Smooth muscle cell (in vitro differentiated cells): ENCODE data around the gene TRAF2. TPM values are rescaled to one million over a fixed set of nuclear protein-coding genes. Genes with fewer than 3 reads are reported as not detected.

ENCODE experiments used
- DNase-seq: peaks from one replicate; lab custom pipeline; 2025; ENCODE audit not compliant: unreplicated experiment; lab: John Stamatoyannopoulos, UW
- H2AFZ ChIP-seq: fragments of 200-600 bp; sonication (generic); 2 replicates; pipeline ENCODE4 v1.6.0; 2016; ENCODE audit warnings: antibody characterized with exemption, low read depth, mild to moderate bottlenecking
- H3F3A ChIP-seq: fragments of 200-600 bp; sonication (generic); 2 replicates; pipeline ENCODE4 v1.6.0; 2017; ENCODE audit warnings: antibody characterized with exemption, low read depth
- H3K27ac ChIP-seq: fragments of 200-600 bp; sonication (generic); 2 replicates; pipeline ENCODE4 v1.5.1; 2016; ENCODE audit warnings: low read depth, mild to moderate bottlenecking
- H3K27me3 ChIP-seq: fragments of 200-600 bp; sonication (generic); 2 replicates; pipeline ENCODE4 v1.6.1; 2016; ENCODE audit warnings: low read depth, mild to moderate bottlenecking
- H3K36me3 ChIP-seq: fragments of 200-600 bp; sonication (generic); 2 replicates; pipeline ENCODE4 v1.5.1; 2016; ENCODE audit warnings: low read depth
- H3K4me1 ChIP-seq: fragments of 200-600 bp; sonication (generic); 2 replicates; pipeline ENCODE4 v1.5.1; 2016; ENCODE audit warnings: low read depth
- H3K4me2 ChIP-seq: fragments of 200-600 bp; sonication (generic); 2 replicates; pipeline ENCODE4 v1.6.0; 2016; ENCODE audit warnings: mild to moderate bottlenecking
- H3K4me3 ChIP-seq: fragments of 200-600 bp; sonication (generic); 2 replicates; pipeline ENCODE4 v1.5.1; 2016; ENCODE audit warnings: mild to moderate bottlenecking
- H3K79me2 ChIP-seq: fragments of 200-600 bp; sonication (generic); 2 replicates; pipeline ENCODE4 v1.6.0; 2016; ENCODE audit warnings: low read depth, mild to moderate bottlenecking
- H3K9ac ChIP-seq: fragments of 200-600 bp; sonication (generic); 2 replicates; pipeline ENCODE4 v1.6.0; 2016; ENCODE audit warnings: low read depth
- H3K9me3 ChIP-seq: fragments of 200-600 bp; sonication (generic); replicated peaks from 2 replicates; pipeline ENCODE4 v1.5.1; 2016; ENCODE audit warnings: low read depth
- H4K20me1 ChIP-seq: fragments of 200-600 bp; sonication (generic); 2 replicates; pipeline ENCODE4 v1.6.0; 2016; ENCODE audit warnings: low read depth
- CTCF ChIP-seq: fragments of 200-600 bp; sonication (generic); IDR thresholded peaks from 2 replicates; pipeline ENCODE4 v1.5.1; 2017; ENCODE audit warnings: borderline replicate concordance, mild to moderate bottlenecking, antibody characterized with exemption; ENCODE audit not compliant: insufficient read depth, poor library complexity, severe bottlenecking
- WGBS: methylation state at CpG from one replicate; pipeline ENCODE4 v1.1.7; 2016; ENCODE audit warnings: low lambda C conversion rate; 5-methylcytosine and 5-hydroxymethylcytosine counted together
- microRNA-seq: library from miRNA; unstranded; fragments of <30 nt; microRNA quantifications from one replicate; pipeline ENCODE4, GENCODE V29; 2016; ENCODE audit warnings: borderline number of aligned reads
- polyA plus RNA-seq: library from polyadenylated mRNA; unstranded; fragments of >200 nt; fragmentation: Nextera tagmentation; extraction: Ambion mirVana; gene quantifications from 2 replicates; pipeline ENCODE4 v1.2.1, GENCODE V29; 2016
- small RNA-seq: library from RNA; depleted of rRNA; stranded (forward); fragments of <200 nt; gene quantifications from one replicate; pipeline ENCODE3, GENCODE V24; 2014
- total RNA-seq: library from RNA; depleted of rRNA; stranded (reverse); fragments of >200 nt; gene quantifications from 2 replicates; pipeline ENCODE4 v1.2.3, GENCODE V29; 2014

Gene TRAF2
- total and polyA plus RNA-seq, 2 experiments from 2014 or later = 7.0 to 15.9 TPM

DNA sequence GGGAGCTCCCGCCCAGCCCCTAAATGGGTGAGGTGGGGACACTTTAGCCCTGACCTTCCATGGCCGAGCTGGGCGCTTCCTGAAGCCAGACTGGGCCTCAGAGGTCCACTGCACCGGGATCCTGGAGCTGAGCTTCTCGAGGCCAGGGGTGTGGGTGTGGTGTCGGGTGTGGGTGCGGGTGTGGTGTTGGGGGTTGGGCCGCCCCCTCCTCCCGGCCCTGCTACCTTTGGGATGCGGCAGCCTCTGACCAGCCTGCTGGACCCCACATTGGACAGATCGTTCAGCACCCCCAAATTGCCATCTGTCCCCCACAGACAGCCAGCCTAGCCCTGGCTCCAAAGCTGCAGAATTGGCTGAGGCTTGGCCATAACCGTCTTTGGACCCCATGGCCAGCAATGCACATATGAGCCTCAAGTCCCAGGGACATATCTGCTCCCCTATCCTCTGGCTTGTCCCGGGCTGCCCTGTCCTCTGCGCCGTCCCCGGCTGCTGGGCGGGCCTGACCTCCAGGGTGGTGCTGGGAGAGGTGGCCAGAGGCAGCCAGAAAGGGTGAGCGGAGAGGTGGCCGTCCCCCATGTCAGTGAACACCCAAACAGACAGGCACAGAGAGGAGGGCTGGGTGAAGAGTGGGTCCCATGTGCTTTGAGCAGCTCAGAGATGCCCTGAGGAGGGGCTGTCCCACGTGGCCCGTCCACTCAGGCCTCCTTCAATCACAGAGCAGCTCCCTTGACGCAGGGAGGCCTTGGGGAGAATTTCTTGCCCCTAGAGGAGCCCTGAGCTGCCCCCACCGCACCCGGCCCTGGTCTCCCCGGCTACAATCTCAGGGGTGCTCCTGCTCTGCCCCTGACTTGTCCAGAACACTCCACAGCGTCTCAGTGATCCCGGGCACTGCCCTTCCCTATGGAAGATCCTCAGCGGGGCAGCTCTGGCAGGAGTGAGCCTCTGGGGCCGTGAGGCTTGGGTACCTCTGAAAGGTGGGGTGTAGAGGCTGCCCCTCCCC is 87.6 kb downstream of the TRAF2 start:
- Histone ChIP-seq H3K4me3 (no peak overlapping the region), H2AFZ (no peak overlapping the region), H3K9me3 (no peaks in the 10 kb centered on the region), H3K4me2 (no peak overlapping the region), H3K9ac (no peak overlapping the region), H3K27me3 (no peaks in the 10 kb centered on the region), H3K79me2 (no peaks in the 10 kb centered on the region), H3K27ac (no peak overlapping the region), H4K20me1 (peaks cover under 1% of the 10 kb centered on the region), H3K4me1 (peaks cover 4% of the 10 kb centered on the region), H3K36me3 (no peaks in the 10 kb centered on the region), H3F3A (no peaks in the 10 kb centered on the region)
- no peak for TF ChIP-seq CTCF
- no peak for DNase-seq
- WGBS = 94% methylated on average over 28 of the region's 29 CpGs

GRCh38 chr9:136974817-136975535 is 88.7 kb downstream of the TRAF2 start:
- no peaks in the 10 kb centered on the region for H3K79me2 ChIP-seq
- WGBS = 87% methylated on average over 15 of the region's 15 CpGs
- no peaks in the 10 kb centered on the region for H3K27me3 ChIP-seq
- no peak overlapping the region for H2AFZ ChIP-seq
- H3K9ac ChIP-seq = no peak overlapping the region
- H3K36me3 ChIP-seq = no peaks in the 10 kb centered on the region
- DNase-seq = no peak
- no peak overlapping the region for H3K4me3 ChIP-seq
- H3K4me1 ChIP-seq = peaks cover 4% of the 10 kb centered on the region
- TF ChIP-seq CTCF = no peak
- no peak overlapping the region for H3K4me2 ChIP-seq
- peaks cover 9% of the 10 kb centered on the region for H4K20me1 ChIP-seq
- no peaks in the 10 kb centered on the region for H3K9me3 ChIP-seq
- H3K27ac ChIP-seq = no peak overlapping the region
- no peaks in the 10 kb centered on the region for H3F3A ChIP-seq

DNA sequence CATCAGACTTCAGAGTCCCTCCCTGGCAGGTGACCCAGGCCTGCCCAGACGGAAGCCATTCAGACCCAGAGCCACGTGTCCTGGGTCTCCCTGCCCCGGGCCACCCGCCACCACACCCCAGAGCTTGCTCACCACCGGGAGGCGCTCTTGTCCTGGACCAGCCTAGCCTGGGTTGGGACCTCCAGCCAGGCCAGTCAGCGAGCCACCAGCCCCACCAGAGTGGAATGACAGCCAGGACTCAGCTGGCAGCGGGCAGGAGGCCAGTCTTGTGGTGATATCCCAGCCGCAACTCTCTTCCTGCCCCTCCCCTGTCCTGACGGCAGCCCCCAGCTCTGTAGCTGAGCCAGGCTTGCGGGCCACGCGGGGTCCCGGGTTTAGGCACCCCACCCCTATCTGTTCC is 89.3 kb downstream of the TRAF2 start:
- DNase-seq = no peak
- Histone ChIP-seq H3K27me3 (no peaks in the 10 kb centered on the region), H3K4me1 (peaks cover 4% of the 10 kb centered on the region), H3K27ac (no peak overlapping the region), H3K4me3 (no peak overlapping the region), H3K79me2 (no peaks in the 10 kb centered on the region), H3K9ac (no peak overlapping the region), H3F3A (no peaks in the 10 kb centered on the region), H3K4me2 (no peak overlapping the region), H3K36me3 (no peaks in the 10 kb centered on the region), H3K9me3 (no peaks in the 10 kb centered on the region), H2AFZ (no peak overlapping the region), H4K20me1 (peaks cover 9% of the 10 kb centered on the region)
- TF ChIP-seq CTCF = peak; percentile 8
- 76% methylated on average over 14 of the region's 14 CpGs for WGBS

Small RNAs within 50 kb of the gene (microRNA-seq; reads per million reads assigned to microRNA genes)
- gene MIR4479 = 3.5 reads per million

Small RNAs within 50 kb of the gene (small RNA-seq; reads per million reads assigned to genes)
- gene MIR4479 = not detected

Other genes starting within 250 kb of the TRAF2 start
- gene EGFL7, start 223.6 kb upstream of the TRAF2 start, total RNA-seq = 60.3 and 61.8 TPM in 2 replicates
- gene EGFL7, start 223.6 kb upstream of the TRAF2 start, polyA plus RNA-seq = 196 and 239 TPM in 2 replicates
- gene AGPAT2, start 199.1 kb upstream of the TRAF2 start, total RNA-seq = 42.9 and 48.6 TPM in 2 replicates
- gene AGPAT2, start 199.1 kb upstream of the TRAF2 start, polyA plus RNA-seq = 105 and 122 TPM in 2 replicates
- 14.6 and 25.5 TPM in 2 replicates for gene DIPK1B, start 173.9 kb upstream of the TRAF2 start, total RNA-seq
- 57.8 and 58.5 TPM in 2 replicates for gene DIPK1B, start 173.9 kb upstream of the TRAF2 start, polyA plus RNA-seq
- not detected in 2 replicates for gene LCN10, start 143.6 kb upstream of the TRAF2 start, total RNA-seq
- gene LCN10, start 143.6 kb upstream of the TRAF2 start, polyA plus RNA-seq = not detected in 2 replicates
- not detected in 2 replicates for gene LCN6, start 138.0 kb upstream of the TRAF2 start, total RNA-seq
- not detected in 2 replicates for gene LCN6, start 138.0 kb upstream of the TRAF2 start, polyA plus RNA-seq
- not detected in 2 replicates for gene LCN8, start 128.3 kb upstream of the TRAF2 start, total RNA-seq
- gene LCN8, start 128.3 kb upstream of the TRAF2 start, polyA plus RNA-seq = not detected in 2 replicates
- gene LCN15, start 122.0 kb upstream of the TRAF2 start, total RNA-seq = not detected in 2 replicates
- not detected in 2 replicates for gene LCN15, start 122.0 kb upstream of the TRAF2 start, polyA plus RNA-seq
- gene TMEM141, start 95.2 kb upstream of the TRAF2 start, total RNA-seq = 59.2 and 75.4 TPM in 2 replicates
- 112 and 118 TPM in 2 replicates for gene TMEM141, start 95.2 kb upstream of the TRAF2 start, polyA plus RNA-seq
- gene CCDC183, start 90.2 kb upstream of the TRAF2 start, total RNA-seq = 1.2 and 2.0 TPM in 2 replicates
- 3.7 and 9.4 TPM in 2 replicates for gene CCDC183, start 90.2 kb upstream of the TRAF2 start, polyA plus RNA-seq
- 41.5 and 54.3 TPM in 2 replicates for gene RABL6, start 78.6 kb upstream of the TRAF2 start, total RNA-seq
- gene RABL6, start 78.6 kb upstream of the TRAF2 start, polyA plus RNA-seq = 81.6 and 97.2 TPM in 2 replicates
- gene AJM1, start 44.0 kb upstream of the TRAF2 start, total RNA-seq = 1.2 and 1.8 TPM in 2 replicates
- gene AJM1, start 44.0 kb upstream of the TRAF2 start, polyA plus RNA-seq = 2.9 and 3.7 TPM in 2 replicates
- 110 and 173 TPM in 2 replicates for gene PHPT1, start 37.1 kb upstream of the TRAF2 start, total RNA-seq
- gene PHPT1, start 37.1 kb upstream of the TRAF2 start, polyA plus RNA-seq = 381 and 435 TPM in 2 replicates
- gene MAMDC4, start 34.2 kb upstream of the TRAF2 start, total RNA-seq = 3.8 TPM in 2 replicates
- 7.5 and 8.0 TPM in 2 replicates for gene MAMDC4, start 34.2 kb upstream of the TRAF2 start, polyA plus RNA-seq
- gene EDF1, start 20.2 kb upstream of the TRAF2 start, total RNA-seq = 304 and 306 TPM in 2 replicates
- 492 and 548 TPM in 2 replicates for gene EDF1, start 20.2 kb upstream of the TRAF2 start, polyA plus RNA-seq
- gene FBXW5, start 58.2 kb downstream of the TRAF2 start, total RNA-seq = 70.5 and 103 TPM in 2 replicates
- 105 and 109 TPM in 2 replicates for gene FBXW5, start 58.2 kb downstream of the TRAF2 start, polyA plus RNA-seq
- gene C8G, start 58.7 kb downstream of the TRAF2 start, total RNA-seq = not detected in 2 replicates
- gene C8G, start 58.7 kb downstream of the TRAF2 start, polyA plus RNA-seq = 1.4 TPM in 1 of 2 replicates, not detected in the other
- not detected in 2 replicates for gene LCN12, start 65.8 kb downstream of the TRAF2 start, total RNA-seq
- not detected in 2 replicates for gene LCN12, start 65.8 kb downstream of the TRAF2 start, polyA plus RNA-seq
- 119 and 145 TPM in 2 replicates for gene PTGDS, start 91.0 kb downstream of the TRAF2 start, total RNA-seq
- 597 and 611 TPM in 2 replicates for gene PTGDS, start 91.0 kb downstream of the TRAF2 start, polyA plus RNA-seq
- 0.67 and 1.1 TPM in 2 replicates for gene LCNL1, start 96.5 kb downstream of the TRAF2 start, total RNA-seq
- gene LCNL1, start 96.5 kb downstream of the TRAF2 start, polyA plus RNA-seq = 0.85 and 0.89 TPM in 2 replicates
- 27.4 and 29.0 TPM in 2 replicates for gene PAXX, start 105.9 kb downstream of the TRAF2 start, total RNA-seq
- gene PAXX, start 105.9 kb downstream of the TRAF2 start, polyA plus RNA-seq = 61.4 and 62.0 TPM in 2 replicates
- gene CLIC3, start 110.1 kb downstream of the TRAF2 start, total RNA-seq = 15.2 and 36.8 TPM in 2 replicates
- gene CLIC3, start 110.1 kb downstream of the TRAF2 start, polyA plus RNA-seq = 43.9 and 69.9 TPM in 2 replicates
- gene ABCA2, start 141.7 kb downstream of the TRAF2 start, total RNA-seq = 15.9 and 23.0 TPM in 2 replicates
- 26.2 and 29.0 TPM in 2 replicates for gene ABCA2, start 141.7 kb downstream of the TRAF2 start, polyA plus RNA-seq
- not detected in 2 replicates for gene FUT7, start 145.6 kb downstream of the TRAF2 start, total RNA-seq
- gene FUT7, start 145.6 kb downstream of the TRAF2 start, polyA plus RNA-seq = 0.51 TPM in 1 of 2 replicates, not detected in the other
- gene NPDC1, start 159.7 kb downstream of the TRAF2 start, total RNA-seq = 5.9 and 9.9 TPM in 2 replicates
- gene NPDC1, start 159.7 kb downstream of the TRAF2 start, polyA plus RNA-seq = 19.3 and 38.8 TPM in 2 replicates
- not detected in 2 replicates for gene ENTPD2, start 167.5 kb downstream of the TRAF2 start, total RNA-seq
- 0.30 and 0.78 TPM in 2 replicates for gene ENTPD2, start 167.5 kb downstream of the TRAF2 start, polyA plus RNA-seq
- gene SAPCD2, start 184.0 kb downstream of the TRAF2 start, total RNA-seq = 1.9 and 2.1 TPM in 2 replicates
- gene SAPCD2, start 184.0 kb downstream of the TRAF2 start, polyA plus RNA-seq = 3.9 and 5.0 TPM in 2 replicates
- gene UAP1L1, start 191.0 kb downstream of the TRAF2 start, total RNA-seq = 5.8 and 7.2 TPM in 2 replicates
- 22.5 and 23.8 TPM in 2 replicates for gene UAP1L1, start 191.0 kb downstream of the TRAF2 start, polyA plus RNA-seq
- gene MAN1B1, start 200.5 kb downstream of the TRAF2 start, total RNA-seq = 62.9 and 70.9 TPM in 2 replicates
- 97.1 and 109 TPM in 2 replicates for gene MAN1B1, start 200.5 kb downstream of the TRAF2 start, polyA plus RNA-seq
- 50.6 and 51.4 TPM in 2 replicates for gene DPP7, start 228.2 kb downstream of the TRAF2 start, total RNA-seq
- gene DPP7, start 228.2 kb downstream of the TRAF2 start, polyA plus RNA-seq = 170 and 171 TPM in 2 replicates